Measurements from ENCODE around the gene TMEM82.

The TMEM82 gene

DNA sequence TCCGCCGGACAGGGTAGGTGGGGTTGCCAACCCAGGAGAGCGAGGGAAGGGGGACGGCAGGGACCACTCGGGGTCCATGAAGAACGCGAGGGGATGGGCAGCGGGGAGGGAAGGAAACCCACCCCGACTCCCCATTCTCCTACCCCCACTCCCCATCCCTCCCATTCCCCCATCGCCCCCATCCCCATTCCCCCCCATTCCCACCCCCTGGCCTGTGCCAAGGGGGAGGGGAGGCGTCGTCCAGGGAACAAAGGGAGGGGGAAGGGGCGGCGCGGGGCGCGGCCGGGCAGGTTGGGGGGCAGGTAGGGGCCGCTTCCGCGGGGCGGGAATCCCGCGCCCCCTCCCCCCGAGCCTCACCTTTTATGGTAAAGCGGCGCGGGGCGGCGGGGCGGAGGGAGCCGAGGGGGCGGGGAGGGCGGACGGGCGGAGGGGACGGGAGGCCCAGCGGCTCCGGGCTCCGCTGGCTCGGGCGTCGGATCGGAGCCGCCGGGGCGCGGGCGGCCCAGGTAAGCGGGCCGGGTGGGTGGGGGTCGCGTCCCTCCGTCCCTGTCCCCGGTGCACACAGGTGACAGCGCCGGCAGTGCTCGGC, 16.1 kb downstream of the TMEM82 start, which contains the start of gene FBLIM1:
Gene FBLIM1, plus strand, starts transcription at position 453 of the 589 bp plus-strand sequence. CDS start 6,189 bp downstream, outside the sequence.
- DNase-seq: no peak

GRCh38 chr1:15758953-15759661, 16.8 kb downstream of the TMEM82 start:
- DNase-seq: no peak

- DNase-seq: no peak
Observed at GRCh38 chr1:15760520-15761211, 18.4 kb downstream of the TMEM82 start.

GRCh38 chr1:15761366-15762128, 19.2 kb downstream of the TMEM82 start:
- DNase-seq: peak; percentile 74

DNA sequence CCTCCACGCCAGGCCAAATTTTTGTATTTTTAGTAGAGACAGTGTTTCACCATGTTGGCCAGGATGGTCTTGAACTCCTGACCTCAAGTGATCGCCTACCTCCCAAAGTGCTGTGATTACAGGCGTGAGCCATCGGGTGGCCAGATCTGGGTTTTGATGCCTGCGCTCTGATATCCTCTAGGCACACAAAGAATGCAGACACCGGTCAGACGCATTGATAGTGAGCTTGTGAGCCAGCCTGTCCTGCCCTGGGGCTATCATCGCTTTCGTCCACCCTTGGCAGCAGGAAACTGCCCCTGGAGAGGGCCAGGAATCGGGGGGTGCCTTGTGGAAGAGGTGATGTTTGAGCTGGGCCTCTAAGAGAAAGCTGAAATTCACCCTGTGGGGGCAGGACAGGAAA, 20.2 kb downstream of the TMEM82 start:
- DNase-seq: no peak

- DNase-seq: no peak
Observed at GRCh38 chr1:15764269-15764764, 22.0 kb downstream of the TMEM82 start.

DNA sequence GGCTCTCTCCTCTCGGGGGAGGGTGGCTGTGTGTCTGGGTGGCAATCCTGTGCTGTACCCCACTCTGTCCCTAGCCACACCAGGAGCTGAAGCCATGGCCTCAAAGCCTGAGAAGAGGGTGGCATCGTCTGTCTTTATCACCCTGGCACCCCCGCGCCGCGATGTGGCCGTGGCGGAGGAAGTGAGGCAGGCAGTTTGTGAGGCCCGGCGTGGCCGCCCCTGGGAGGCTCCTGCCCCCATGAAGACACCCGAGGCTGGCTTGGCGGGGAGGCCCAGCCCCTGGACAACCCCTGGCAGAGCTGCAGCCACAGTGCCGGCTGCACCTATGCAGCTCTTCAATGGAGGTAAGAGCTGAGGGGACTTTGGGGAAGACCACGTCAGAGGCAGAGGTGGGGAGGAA, 22.6 kb downstream of the TMEM82 start:
- DNase-seq: no peak

DNA sequence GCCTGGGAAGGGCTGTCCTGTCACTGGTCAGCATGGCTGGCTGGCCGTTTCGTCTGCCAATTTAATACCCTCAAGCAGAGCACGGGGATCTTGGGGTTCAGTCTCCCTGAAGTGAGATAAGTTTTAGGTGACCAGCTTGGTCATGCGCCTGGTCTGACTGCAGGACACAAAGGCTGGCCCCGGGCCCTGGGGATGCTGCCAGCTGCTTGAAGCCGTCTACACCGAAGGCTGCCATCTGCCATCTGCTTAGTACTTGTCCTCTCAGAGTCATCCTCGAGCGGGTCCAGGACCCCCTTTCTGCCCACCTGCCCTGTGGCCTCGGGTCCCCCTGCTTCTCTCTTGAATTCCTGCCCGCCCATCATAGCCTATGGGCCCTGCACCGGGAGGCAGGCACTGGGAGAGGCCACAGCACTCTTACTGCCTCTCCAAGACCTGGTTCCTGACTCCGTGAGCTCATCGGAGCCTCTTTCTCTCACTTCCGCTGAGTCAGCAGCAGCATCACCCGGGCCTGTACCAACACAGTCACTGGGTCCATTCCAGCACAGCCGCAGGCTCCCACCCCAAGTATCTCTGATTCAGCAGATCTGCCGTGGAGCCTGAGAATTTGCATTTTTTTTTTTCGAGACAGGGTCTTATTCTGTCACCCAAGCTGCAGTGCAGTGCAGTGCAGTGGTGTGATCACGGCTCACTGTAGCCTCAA, 23.3 kb downstream of the TMEM82 start:
- DNase-seq: no peak

DNA sequence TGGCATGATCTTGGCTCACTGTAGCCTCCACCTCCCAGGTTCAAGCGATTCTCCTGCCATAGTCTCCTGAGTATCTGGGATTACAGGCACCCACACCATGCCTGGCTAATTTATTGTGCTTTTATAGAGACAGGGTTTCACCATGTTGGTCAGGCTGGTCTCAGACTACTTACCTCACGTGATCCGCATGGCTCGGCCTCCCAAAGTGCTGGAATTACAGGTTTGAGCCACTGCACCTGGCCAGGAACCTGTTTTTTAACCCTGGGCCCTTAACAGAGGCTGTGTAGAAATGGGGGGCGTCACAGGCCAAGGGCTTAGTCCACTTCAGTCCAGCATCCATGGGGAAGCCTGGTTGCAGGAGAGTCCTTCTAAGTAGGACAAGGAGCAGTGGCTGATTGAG, 25.6 kb downstream of the TMEM82 start:
- DNase-seq: no peak

DNA sequence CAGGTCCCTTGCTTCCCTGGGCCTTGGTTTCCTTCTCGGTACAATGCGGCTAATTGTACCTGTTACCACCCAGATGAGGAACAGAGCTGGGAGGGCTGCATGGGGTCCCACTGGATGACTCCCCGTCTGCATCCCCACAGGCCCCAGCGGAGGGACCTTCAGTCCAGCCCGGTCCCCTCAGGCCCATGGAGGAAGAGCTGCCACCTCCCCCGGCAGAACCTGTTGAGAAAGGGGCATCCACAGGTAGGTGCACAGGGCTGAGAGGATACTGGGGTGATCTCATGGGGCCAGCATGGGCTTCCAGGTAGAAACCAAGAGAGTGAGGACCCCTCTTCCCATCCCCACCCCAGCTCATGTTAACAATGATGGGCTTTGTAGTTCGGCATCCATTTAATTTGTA, 26.1 kb downstream of the TMEM82 start:
- no peak for DNase-seq

DNA sequence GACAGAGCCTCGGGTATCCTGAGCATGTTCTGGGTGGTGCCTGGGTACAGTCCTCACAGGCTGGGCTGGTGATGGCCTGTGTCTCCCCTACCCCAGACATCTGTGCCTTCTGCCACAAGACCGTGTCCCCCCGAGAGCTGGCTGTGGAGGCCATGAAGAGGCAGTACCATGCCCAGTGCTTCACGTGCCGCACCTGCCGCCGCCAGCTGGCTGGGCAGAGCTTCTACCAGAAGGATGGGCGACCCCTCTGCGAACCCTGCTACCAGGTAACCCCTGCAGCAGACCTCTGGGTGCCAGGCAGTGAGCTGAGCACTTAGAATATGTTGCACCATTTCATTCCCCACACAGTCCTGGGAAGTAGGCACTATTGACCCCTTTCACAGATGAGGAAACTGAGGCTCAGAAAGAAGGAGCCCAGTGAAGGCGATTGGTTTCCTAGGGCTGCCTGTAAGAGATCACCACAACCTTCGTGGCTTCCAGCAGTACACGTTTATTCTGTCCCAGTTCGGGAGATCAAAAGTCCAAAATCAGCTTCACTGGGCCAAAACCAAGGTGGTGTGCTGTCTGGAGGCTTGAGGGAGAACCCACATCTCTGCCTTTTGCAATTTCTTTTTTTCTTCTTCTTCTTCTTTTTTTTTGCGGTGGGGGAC, 28.1 kb downstream of the TMEM82 start:
- DNase-seq: no peak

DNA sequence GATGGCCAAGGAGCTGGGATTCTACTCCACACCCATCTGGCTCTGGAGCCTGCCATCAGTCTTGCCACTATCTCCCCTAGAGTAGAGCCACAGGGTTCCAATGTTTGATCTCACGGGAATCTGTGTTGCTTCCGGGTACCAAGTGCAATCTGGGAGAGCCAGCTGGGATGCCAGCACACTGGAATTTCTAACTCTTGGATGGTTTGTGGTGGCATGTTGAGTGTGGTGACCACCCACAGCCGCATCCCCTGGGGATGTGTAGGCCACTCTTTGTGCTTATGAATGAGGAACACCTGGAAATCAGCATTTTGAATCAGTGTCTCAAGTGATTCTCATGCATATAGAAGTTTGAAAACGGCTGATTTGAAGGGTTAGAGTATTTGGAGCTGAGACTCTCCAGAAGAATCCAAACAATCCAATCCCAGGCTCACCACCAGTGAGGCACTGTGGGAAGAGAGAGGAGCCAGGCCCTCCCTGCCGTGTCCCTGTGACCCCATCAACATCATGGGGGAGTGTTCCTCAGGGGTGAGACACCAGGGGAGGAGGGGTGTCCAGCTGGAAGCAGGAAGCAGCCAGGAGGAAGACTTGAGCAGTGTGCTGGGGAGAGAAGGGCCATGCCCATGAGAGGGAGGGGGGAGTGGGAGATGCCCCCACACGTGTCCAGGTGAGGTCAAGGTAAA, 29.7 kb downstream of the TMEM82 start:
- DNase-seq: no peak

DNA sequence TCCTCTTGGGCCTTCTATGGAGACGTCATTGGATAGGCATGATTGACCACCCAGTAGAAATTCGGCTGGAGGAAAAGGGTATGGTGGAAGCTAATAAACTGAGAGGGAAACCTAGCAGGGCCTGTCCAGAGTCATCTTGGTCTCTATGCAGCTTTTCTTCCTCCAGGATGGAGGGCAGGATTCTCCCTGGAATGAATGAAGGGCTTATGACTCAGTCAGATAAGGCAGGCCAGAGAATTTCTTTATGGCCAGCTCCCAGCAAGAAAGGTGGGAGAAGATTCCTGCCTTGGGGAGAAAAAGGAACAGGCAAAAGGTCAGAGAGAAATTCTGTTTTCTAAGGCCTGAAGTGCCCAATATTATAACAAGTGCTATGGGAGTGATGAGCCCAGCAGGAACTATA, 33.4 kb downstream of the TMEM82 start:
- DNase-seq: no peak

- DNase-seq: no peak
Observed at GRCh38 chr1:15777909-15778707, 35.8 kb downstream of the TMEM82 start.

- DNase-seq: no peak
Observed at GRCh38 chr1:15785683-15786082, 43.4 kb downstream of the TMEM82 start.

DNA sequence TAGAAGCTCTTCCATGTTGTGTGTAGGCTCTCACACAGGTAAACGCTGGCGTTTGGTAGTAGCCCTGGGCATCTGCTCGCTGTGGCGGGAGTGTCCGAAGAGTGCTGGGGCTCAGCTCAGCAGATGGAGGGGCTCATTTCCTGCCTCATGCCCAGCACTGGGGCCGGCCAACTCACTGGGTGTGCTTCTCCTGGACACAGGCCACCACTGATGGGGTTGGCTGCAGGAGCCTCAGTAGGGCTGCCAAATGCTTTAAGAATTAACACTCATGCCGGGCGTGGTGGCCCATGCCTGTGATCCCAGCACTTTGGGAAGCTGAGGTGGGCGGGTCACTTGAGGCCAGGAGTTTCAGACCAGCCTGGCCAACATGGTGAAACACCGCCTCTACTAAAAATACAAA, 44.3 kb downstream of the TMEM82 start:
- no peak for DNase-seq

DNA sequence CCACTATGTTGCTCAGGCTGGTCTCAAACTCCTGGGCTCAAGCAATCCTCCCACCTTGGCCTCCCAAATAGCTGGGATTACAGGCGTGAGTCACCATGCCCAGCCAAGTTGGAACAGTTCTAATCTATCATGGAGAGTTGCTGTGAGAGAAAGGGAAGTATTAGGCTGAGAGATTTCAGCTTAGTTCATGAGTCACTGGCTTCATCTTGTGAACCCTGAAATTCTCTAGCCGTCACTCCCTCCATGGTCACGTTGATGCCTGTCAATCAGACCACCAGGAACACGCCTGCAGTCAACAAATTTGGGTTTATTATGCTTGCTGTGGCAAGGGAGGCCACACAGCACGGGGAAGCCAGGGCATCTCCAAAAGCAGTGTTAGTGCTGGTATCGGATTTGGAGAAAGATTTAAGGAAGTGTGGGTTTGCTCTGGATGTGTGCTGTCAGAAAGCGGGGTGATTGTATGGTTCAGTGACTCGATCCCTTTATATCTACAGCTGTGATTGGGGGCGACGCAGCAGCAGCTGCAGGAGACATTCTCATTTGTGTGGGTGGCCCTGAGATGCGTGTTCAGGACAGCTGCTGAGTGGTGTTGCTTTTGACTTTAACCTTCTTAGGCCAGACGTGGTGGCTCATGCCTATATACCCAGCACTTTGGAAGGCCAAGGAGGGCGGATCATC, 46.5 kb downstream of the TMEM82 start:
- DNase-seq: peak; percentile 27

GRCh38 chr1:15796086-15796462, 53.8 kb downstream of the TMEM82 start:
- DNase-seq: no peak
